Muscle of leg (tissue), 11 donors: ENCODE results near the gene MTCL1. TPM values are rescaled to one million over a fixed set of nuclear protein-coding genes. Genes with fewer than 3 reads are reported as not detected.

Source experiments
- DNase-seq: peaks from one replicate; pipeline ENCODE4 v3.0.0; 2013
- H3K27ac ChIP-seq: one replicate; pipeline ENCODE4 v1.5.1; 2013; ENCODE audit warnings: mild to moderate bottlenecking, low read length, control low read depth
- H3K27me3 ChIP-seq: one replicate; pipeline ENCODE4 v1.6.1; 2013; ENCODE audit warnings: low read length; ENCODE audit not compliant: control insufficient read depth, insufficient read depth
- H3K36me3 ChIP-seq: one replicate; pipeline ENCODE4 v1.6.1; 2013; ENCODE audit warnings: low read length; ENCODE audit not compliant: control insufficient read depth, insufficient read depth
- H3K4me1 ChIP-seq: one replicate; pipeline ENCODE4 v1.6.1; 2013; ENCODE audit warnings: low read length; ENCODE audit not compliant: control insufficient read depth, insufficient read depth
- H3K4me3 ChIP-seq: one replicate; pipeline ENCODE4 v1.5.1; 2013; ENCODE audit warnings: low read length, control low read depth
- H3K9me3 ChIP-seq: replicated peaks from 2 replicates; pipeline ENCODE4 v1.6.1; 2013; ENCODE audit warnings: low read depth, low read length; ENCODE audit not compliant: control insufficient read depth
- WGBS: methylation state at CpG from one replicate; pipeline ENCODE4 v1.1.5; 2013; ENCODE audit warnings: missing lambda C conversion rate; ENCODE audit not compliant: insufficient coverage; 5-methylcytosine and 5-hydroxymethylcytosine counted together
- polyA plus RNA-seq, 8 donors: library from polyadenylated mRNA; unstranded; fragments of 120-200 nt; gene quantifications; one replicate each; pipeline versions ENCODE4 v1.2.1 to v1.2.3, GENCODE V29; 2013; ENCODE audit warnings: inconsistent platforms in 1 of 8, low replicate concordance in 1 of 8; ENCODE audit not compliant: insufficient read length in 8 of 8, insufficient read depth in 1 of 8
- total RNA-seq: library from RNA; stranded (reverse); fragments of 120-200 nt; gene quantifications from one replicate; pipeline ENCODE4 v1.2.4, GENCODE V29; 2013

MTCL1 gene
- total and polyA plus RNA-seq, 9 donors: 14.9 to 45.4 (median 22.8) TPM

DNA sequence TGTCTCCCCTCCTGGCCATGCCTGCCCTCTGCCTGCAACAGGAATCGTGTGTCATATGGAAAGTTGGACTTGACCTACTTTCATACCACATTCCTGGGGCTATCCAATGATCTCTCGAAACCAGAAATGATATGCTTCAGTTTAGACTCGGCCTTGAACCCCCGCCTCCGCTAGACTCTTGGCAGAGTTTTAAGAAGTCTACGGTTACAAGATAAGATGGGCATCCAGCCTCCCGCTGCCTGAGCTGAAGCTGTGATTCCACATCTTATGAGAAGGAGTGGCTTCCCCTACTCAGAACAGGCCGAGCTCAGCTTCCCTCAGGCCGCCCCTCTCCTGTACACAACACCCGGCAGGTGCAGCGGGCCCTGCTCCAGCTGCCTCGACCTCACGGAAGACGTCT is 73.9 kb downstream of the MTCL1 start:
- 87% methylated on average over 7 of the region's 14 CpGs for WGBS
- Histone ChIP-seq H3K36me3 (peaks cover 10% of the 10 kb centered on the region), H3K27me3 (no peaks in the 10 kb centered on the region), H3K27ac (no peak overlapping the region), H3K4me3 (no peak overlapping the region), H3K4me1 (peaks cover 20% of the 10 kb centered on the region), H3K9me3 (no peaks in the 10 kb centered on the region)
- DNase-seq: no peak

DNA sequence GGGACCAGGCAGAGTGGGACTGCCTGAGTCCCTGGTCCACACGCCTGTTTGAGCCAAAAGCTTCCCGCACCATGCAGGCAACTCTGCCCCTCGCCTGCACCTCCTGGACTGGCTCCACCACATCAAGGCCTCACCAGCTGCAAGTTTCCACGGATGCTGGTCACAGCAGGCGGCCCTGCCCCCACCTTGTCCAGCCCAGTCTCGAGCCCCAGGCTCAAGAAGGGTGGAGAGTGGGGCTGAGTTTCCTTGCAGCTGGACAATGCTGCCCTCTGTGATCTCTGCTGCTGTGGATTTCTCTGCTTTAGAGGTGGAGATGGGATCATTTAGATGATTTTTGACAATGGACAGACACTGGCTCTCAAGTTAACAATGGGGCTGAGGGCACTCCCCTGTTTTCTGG is 74.9 kb downstream of the MTCL1 start:
- Histone ChIP-seq H3K27ac (no peak overlapping the region), H3K9me3 (no peaks in the 10 kb centered on the region), H3K27me3 (no peaks in the 10 kb centered on the region), H3K36me3 (peaks cover 20% of the 10 kb centered on the region), H3K4me3 (no peak overlapping the region), H3K4me1 (peaks cover 20% of the 10 kb centered on the region)
- WGBS: 67% methylated on average over 5 of the region's 6 CpGs
- no peak for DNase-seq

DNA sequence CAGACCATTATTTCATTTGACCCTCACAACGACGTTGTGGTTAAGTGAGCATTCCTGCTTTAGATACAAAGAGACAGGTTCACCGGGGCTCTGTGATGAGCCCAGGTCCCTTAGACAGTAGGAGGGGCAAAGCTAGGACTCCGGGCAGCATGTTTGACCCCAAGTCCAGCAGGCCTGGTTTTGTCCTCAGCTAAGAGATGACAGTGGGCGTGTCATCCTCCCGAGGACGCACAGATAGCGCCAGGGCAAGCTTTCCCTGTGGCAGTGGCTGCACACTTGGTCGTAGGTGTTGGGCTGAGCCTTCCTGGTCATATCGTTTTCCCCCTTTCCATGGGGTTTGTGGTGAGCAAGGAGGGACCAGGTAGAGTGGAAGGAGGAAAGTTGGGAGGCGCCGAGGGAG is 76.3 kb downstream of the MTCL1 start:
- 83% methylated on average over 10 of the region's 12 CpGs for WGBS
- H3K4me1 ChIP-seq: peaks cover 16% of the 10 kb centered on the region
- DNase-seq: no peak

DNA sequence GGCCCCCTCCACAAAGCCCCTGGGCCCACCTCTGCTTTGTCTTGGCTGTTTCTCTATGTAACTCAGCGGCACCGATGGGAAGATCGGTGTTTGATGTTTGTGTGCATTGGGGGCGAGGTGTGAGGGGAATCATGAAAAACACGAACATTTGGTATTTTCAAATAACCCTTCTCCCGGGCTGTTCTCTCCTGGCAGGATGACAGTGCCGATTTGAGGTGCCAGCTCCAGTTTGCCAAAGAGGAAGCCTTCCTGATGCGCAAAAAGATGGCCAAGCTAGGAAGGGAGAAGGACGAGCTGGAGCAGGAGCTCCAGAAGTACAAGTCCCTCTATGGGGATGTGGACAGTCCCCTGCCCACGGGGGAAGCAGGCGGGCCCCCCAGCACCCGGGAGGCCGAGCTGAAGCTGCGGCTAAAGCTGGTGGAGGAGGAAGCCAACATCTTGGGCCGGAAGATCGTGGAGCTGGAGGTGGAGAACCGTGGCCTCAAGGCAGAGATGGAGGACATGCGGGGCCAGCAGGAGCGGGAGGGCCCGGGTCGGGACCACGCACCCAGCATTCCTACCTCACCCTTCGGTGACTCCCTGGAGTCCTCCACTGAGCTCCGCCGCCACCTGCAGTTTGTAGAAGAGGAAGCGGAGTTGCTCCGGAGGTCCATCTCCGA is 78.1 kb downstream of the MTCL1 start:
- 91% methylated on average over 20 of the region's 28 CpGs for WGBS
- no peak overlapping the region for H3K4me3 ChIP-seq
- H3K27me3 ChIP-seq: no peaks in the 10 kb centered on the region
- H3K27ac ChIP-seq: no peak overlapping the region
- no peaks in the 10 kb centered on the region for H3K9me3 ChIP-seq
- H3K36me3 ChIP-seq: peaks cover 40% of the 10 kb centered on the region
- peaks cover 23% of the 10 kb centered on the region for H3K4me1 ChIP-seq
- no peak for DNase-seq

More for the DNA sequence above, 76.3 kb downstream of the MTCL1 start:
- peaks cover 28% of the 10 kb centered on the region for H3K36me3 ChIP-seq
- no peak overlapping the region for H3K27ac ChIP-seq
- H3K27me3 ChIP-seq: no peaks in the 10 kb centered on the region
- no peak overlapping the region for H3K4me3 ChIP-seq
- H3K9me3 ChIP-seq: no peaks in the 10 kb centered on the region

DNA sequence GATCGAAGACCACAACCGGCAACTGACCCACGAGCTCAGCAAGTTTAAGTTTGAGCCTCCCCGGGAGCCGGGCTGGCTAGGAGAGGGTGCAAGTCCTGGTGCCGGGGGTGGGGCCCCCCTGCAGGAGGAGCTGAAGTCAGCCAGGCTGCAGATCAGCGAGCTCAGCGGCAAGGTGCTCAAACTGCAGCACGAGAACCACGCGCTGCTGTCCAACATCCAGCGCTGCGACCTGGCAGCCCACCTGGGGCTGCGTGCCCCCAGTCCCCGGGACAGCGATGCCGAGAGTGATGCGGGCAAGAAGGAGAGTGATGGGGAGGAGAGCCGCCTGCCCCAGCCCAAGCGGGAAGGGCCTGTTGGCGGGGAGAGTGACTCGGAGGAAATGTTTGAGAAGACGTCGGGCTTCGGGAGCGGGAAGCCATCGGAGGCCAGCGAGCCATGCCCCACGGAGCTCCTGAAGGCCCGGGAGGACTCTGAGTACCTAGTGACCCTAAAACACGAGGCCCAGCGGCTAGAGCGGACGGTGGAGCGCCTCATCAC is 78.7 kb downstream of the MTCL1 start:
- H3K36me3 ChIP-seq: peaks cover 40% of the 10 kb centered on the region
- no peak overlapping the region for H3K4me3 ChIP-seq
- WGBS: 95% methylated on average over 35 of the region's 35 CpGs
- DNase-seq: no peak
- no peaks in the 10 kb centered on the region for H3K9me3 ChIP-seq
- H3K27ac ChIP-seq: no peak overlapping the region
- no peaks in the 10 kb centered on the region for H3K27me3 ChIP-seq
- peaks cover 23% of the 10 kb centered on the region for H3K4me1 ChIP-seq

DNA sequence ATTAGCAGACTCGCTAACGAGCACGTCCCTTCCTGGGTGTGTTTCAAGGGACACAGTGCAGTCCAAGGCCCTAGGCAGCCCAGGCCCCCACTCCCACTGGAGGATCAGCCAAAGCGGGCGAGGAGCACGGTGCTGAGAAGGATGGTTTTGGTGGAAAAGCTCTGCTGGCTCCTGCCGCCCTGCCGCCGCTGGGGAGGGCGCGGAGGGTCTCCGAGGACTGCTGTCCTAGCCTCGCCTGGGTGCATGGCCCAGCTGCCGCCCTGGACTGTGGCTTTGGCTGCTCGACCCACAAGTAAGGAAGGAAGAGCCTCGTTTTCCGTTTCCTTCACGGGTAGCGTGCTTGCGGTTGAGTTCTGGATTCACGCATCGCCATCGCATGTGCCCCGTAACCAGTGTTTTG is 79.9 kb downstream of the MTCL1 start:
- H3K27me3 ChIP-seq: no peaks in the 10 kb centered on the region
- WGBS: 96% methylated on average over 24 of the region's 24 CpGs
- H3K4me1 ChIP-seq: peaks cover 17% of the 10 kb centered on the region
- no peak overlapping the region for H3K4me3 ChIP-seq
- H3K9me3 ChIP-seq: no peaks in the 10 kb centered on the region
- no peak overlapping the region for H3K27ac ChIP-seq
- peaks cover 40% of the 10 kb centered on the region for H3K36me3 ChIP-seq
- DNase-seq: no peak

DNA sequence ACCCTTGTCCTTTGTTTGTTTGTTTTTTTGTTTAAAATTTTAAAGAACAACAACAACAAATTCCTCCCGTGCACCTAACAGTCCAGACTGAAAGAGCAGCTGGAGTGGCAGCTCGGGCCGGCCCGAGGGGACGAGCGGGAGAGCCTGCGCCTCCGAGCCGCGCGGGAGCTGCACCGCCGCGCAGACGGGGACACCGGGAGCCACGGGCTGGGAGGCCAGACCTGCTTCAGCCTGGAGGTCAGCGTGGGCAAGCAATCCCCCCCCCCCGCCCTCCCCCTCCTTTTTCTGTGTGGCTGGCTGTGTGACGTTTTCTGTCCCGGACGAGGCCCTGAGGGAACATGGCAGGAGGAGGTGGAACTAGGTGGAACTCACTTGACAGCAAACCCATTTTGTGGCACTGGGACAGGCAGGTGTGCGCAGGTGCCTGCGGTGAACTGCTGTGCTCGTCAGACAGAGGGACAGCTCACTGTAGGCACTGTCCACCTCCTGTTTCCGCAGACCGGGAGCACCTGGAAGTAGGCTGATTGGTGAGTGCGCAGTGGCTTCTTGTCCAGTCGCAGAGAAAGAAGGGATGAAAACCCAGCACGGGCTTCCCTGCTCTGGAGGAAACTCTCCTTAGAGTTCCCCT is 80.6 kb downstream of the MTCL1 start:
- no peaks in the 10 kb centered on the region for H3K27me3 ChIP-seq
- H3K9me3 ChIP-seq: no peaks in the 10 kb centered on the region
- 83% methylated on average over 6 of the region's 30 CpGs for WGBS
- no peak overlapping the region for H3K4me3 ChIP-seq
- no peak overlapping the region for H3K27ac ChIP-seq
- no peak for DNase-seq
- H3K4me1 ChIP-seq: peaks cover 15% of the 10 kb centered on the region
- H3K36me3 ChIP-seq: peaks cover 40% of the 10 kb centered on the region

DNA sequence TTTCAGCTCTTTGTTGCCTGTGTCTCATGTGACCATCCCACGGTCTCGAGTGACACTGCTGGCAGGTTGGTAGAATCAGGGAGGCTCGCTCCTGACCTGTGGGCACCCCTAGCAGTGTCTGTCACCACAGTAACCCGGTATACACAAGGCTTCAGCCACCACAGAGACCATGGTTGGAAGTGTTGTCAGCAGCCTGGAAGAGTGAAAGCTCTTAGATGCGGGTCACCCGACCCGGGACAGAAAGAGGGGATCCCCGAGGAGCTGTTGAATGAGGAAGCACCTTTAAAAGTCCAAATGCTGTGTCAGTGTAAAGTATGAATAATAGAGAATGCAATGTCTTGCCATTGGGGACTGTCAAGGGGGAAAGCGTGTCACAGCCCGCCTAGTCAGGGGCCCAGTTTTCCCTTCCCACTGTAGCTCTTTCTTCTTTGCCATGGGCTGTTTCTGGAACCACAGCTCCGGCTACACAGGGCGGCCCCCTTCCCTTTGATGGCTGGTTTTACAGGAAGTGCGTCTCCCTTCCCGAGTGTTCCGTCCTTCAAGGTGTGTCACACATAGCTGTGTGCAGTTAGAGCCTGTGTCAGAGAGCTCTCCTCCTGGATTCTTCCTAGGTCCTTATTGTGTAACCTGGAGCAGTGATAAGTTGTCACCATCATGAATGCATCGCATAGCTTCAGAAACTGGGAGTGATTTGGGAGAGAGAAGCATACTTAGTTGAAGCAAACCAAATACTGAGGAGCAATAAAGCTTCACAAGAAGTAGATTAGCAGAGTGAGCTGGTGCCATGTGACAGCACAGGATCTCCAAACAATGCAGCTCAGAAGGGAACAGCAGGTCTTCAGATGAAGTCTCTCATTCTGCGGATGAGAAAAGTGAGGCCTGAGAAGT is 81.4 kb downstream of the MTCL1 start:
- H3K9me3 ChIP-seq: no peaks in the 10 kb centered on the region
- H3K27ac ChIP-seq: no peak overlapping the region
- peaks cover 40% of the 10 kb centered on the region for H3K36me3 ChIP-seq
- no peaks in the 10 kb centered on the region for H3K27me3 ChIP-seq
- DNase-seq: no peak
- WGBS: 54% methylated on average over 9 of the region's 17 CpGs
- peaks cover 15% of the 10 kb centered on the region for H3K4me1 ChIP-seq
- no peak overlapping the region for H3K4me3 ChIP-seq

DNA sequence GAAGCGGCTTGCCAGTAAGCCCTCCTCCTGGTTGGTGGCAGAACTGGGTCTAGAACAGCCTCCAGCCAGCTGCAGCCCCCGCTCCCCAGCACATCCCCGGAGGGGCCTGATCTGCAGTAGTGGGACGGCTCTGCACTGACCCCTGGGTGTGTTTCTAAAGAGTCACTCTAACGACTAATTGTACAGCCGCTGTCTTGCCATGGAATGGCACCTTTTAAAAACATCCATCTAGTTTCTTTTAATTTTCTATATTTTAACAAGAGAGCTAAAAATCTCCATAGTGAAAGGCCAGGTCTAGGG is 82.0 kb downstream of the MTCL1 start:
- no peak for DNase-seq
- no peak overlapping the region for H3K4me3 ChIP-seq
- peaks cover 39% of the 10 kb centered on the region for H3K36me3 ChIP-seq
- H3K9me3 ChIP-seq: no peaks in the 10 kb centered on the region
- no peaks in the 10 kb centered on the region for H3K27me3 ChIP-seq
- H3K4me1 ChIP-seq: peaks cover 15% of the 10 kb centered on the region
- 83% methylated on average over 4 of the region's 6 CpGs for WGBS
- H3K27ac ChIP-seq: no peak overlapping the region

DNA sequence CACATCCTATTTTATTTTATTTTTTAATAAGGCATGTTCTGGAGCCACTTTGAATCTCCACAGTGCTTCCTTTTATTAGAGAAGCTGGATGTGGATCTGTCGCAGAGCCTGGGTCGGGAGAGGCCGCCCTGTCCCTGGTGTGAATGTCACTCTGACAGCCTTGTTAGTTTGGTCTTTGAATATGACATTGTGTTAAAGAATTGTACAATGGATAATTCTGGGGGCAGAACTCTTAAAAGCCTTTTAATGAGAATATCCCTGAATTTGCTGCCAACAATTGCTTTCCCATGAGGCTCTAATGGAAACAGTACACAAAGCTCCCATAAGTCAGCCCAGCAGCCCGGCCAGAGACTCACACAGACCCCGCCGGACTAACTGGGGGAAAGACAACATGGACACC is 82.4 kb downstream of the MTCL1 start:
- peaks cover 34% of the 10 kb centered on the region for H3K36me3 ChIP-seq
- H3K9me3 ChIP-seq: no peaks in the 10 kb centered on the region
- 29% methylated on average over 3 of the region's 6 CpGs for WGBS

More for the DNA sequence above, 82.4 kb downstream of the MTCL1 start:
- H3K27ac ChIP-seq: no peak overlapping the region
- no peak overlapping the region for H3K4me3 ChIP-seq
- no peak for DNase-seq
- H3K4me1 ChIP-seq: peaks cover 15% of the 10 kb centered on the region
- no peaks in the 10 kb centered on the region for H3K27me3 ChIP-seq
